ENCODE data around the gene HPSE2. TPM values are rescaled to one million over a fixed set of nuclear protein-coding genes. Genes with fewer than 3 reads are reported as not detected.

Gene HPSE2
- total and polyA plus RNA-seq, 2 donors (not counting 1 experiment from before 2014, with no cell fraction given), result not detected

GRCh38 chr10:98817396-98817795 is 418.3 kb downstream of the HPSE2 start:
- POLR2A ChIA-PET, result no interaction called here
- Histone ChIP-seq H2AFZ (ENCODE audit: insufficient read depth, low read depth, low read length, poor library complexity, severe bottlenecking) (no peak overlapping the region), H3K4me2 (replicated peaks; ENCODE audit: low read depth, low read length, poor library complexity, severe bottlenecking) (no peak overlapping the region), H3K36me3 (replicated peaks in 1 of 2; ENCODE audit: control extremely low read depth in 1 of 2, control insufficient read depth in 1 of 2, extremely low read depth in 1 of 2, insufficient read depth in 2 of 2, low read length in 1 of 2) (no peaks in the 10 kb centered on the region), H3K4me3 (ENCODE audit: control extremely low read depth in 1 of 5, extremely low read depth in 1 of 5, insufficient read depth in 1 of 5, low read depth in 2 of 5, low read length in 4 of 5) (no peak overlapping the region), H4K20me1 (ENCODE audit: control insufficient read depth, insufficient read depth, low read length, poor library complexity, severe bottlenecking) (no peaks in the 10 kb centered on the region), H3K9me3 (ENCODE audit: control extremely low read depth in 1 of 3, control insufficient read depth in 2 of 3, insufficient read depth in 1 of 3, low read length in 2 of 3) (no peaks in the 10 kb centered on the region), H3K9ac (ENCODE audit: low read length) (no peak overlapping the region), H3K79me2 (ENCODE audit: control insufficient read depth, insufficient read depth, low read length) (no peaks in the 10 kb centered on the region), H3K27ac (ENCODE audit: low read length in 2 of 2) (no peak overlapping the region), H3K4me1 (ENCODE audit: control insufficient read depth in 2 of 2, insufficient read depth in 2 of 2, low read length in 2 of 2) (no peaks in the 10 kb centered on the region), H3K27me3 (replicated peaks in 1 of 4; ENCODE audit: control extremely low read depth in 1 of 4, control insufficient read depth in 3 of 4, insufficient read depth in 4 of 4, low read length in 3 of 4) (no peaks in the 10 kb centered on the region)
- DNase-seq (no peak), ATAC-seq (ENCODE audit: low read depth) (no peak)
- no peak overlapping the region for H3K27ac Mint-ChIP-seq
- CTCF ChIA-PET, result no interaction called here
- WGBS (ENCODE audit: insufficient coverage), result no CpG with 5 or more reads among the region's 3 CpGs
- peaks cover 10% of the 10 kb centered on the region for H3K27me3 Mint-ChIP-seq
- H3K4me3 Mint-ChIP-seq, result no peak overlapping the region
- intact Hi-C loops (cut with micrococcal nuclease), result no loop called here
- TF ChIP-seq CTCF (IDR thresholded peaks at IDR 0.05) (no peak), EZH2 (IDR thresholded peaks at IDR 0.05; ENCODE audit: borderline replicate concordance, insufficient read depth, low read depth, low read length, poor library complexity, severe bottlenecking) (no peak)
- H3K9me3 Mint-ChIP-seq (ENCODE audit: insufficient read depth), result no peaks in the 10 kb centered on the region
- H3K4me1 Mint-ChIP-seq, result no peaks in the 10 kb centered on the region

DNA sequence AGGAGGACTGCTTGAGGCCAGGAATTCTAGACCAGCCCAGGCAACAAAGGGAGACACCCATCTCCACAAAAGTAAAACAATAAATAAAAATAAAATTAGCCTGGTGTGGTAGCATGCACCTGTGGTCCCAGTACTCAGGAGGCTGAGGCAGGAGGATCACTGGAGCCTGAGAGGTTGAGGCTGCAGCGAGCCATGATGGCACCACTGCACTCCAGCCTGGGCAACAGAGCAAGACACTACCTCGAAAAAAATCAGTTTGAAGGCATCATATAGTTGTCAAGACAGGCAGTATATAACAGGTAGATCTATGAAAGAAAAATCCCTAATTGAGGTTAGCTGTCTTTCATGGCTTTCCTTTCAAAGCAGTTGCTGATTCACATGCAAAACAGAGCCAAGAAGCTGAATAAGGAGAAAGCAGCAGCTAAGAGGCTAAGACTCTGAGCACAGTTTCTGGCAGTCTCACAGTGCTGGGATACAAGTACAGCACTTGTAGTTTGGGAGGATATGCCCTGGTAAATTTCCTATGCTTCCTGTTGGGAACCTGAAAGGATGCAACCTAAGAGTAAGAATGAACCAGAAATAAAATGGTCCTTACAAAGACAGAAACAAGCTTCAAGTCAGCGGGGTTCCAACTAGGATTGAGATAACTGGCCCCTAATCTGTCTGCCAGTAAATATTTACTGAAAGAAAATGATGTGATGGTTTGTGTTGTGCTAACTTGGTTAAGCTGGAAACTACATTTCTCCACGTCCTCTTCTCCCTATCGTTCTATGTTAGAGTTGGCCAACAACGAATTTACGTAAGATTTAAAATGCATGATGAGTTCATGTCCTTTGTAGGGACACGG is 420.4 kb downstream of the HPSE2 start:
- Mint-ChIP-seq H3K27ac (no peak overlapping the region), H3K4me1 (no peaks in the 10 kb centered on the region), H3K27me3 (peaks cover 8% of the 10 kb centered on the region), H3K9me3 (ENCODE audit: insufficient read depth) (no peaks in the 10 kb centered on the region), H3K4me3 (no peak overlapping the region)
- H3K27me3 ChIP-seq (replicated peaks in 1 of 4; ENCODE audit: control extremely low read depth in 1 of 4, control insufficient read depth in 3 of 4, insufficient read depth in 4 of 4, low read length in 3 of 4), result no peaks in the 10 kb centered on the region
- no peaks in the 10 kb centered on the region for H3K36me3 ChIP-seq (replicated peaks in 1 of 2; ENCODE audit: control extremely low read depth in 1 of 2, control insufficient read depth in 1 of 2, extremely low read depth in 1 of 2, insufficient read depth in 2 of 2, low read length in 1 of 2)
- TF ChIP-seq EZH2 (IDR thresholded peaks at IDR 0.05; ENCODE audit: borderline replicate concordance, insufficient read depth, low read depth, low read length, poor library complexity, severe bottlenecking), result no peak
- no peak for TF ChIP-seq CTCF (IDR thresholded peaks at IDR 0.05)
- no peak overlapping the region for H3K27ac ChIP-seq (ENCODE audit: low read length in 2 of 2)
- H3K4me3 ChIP-seq (ENCODE audit: control extremely low read depth in 1 of 5, extremely low read depth in 1 of 5, insufficient read depth in 1 of 5, low read depth in 2 of 5, low read length in 4 of 5), result no peak overlapping the region
- 80% methylated on average over 3 of the region's 8 CpGs for WGBS (ENCODE audit: insufficient coverage)
- intact Hi-C loops (cut with micrococcal nuclease), result no loop called here
- ATAC-seq (ENCODE audit: low read depth) (no peak), DNase-seq (no peak)
- H4K20me1 ChIP-seq (ENCODE audit: control insufficient read depth, insufficient read depth, low read length, poor library complexity, severe bottlenecking), result no peaks in the 10 kb centered on the region
- ChIA-PET CTCF (no interaction called here), POLR2A (no interaction called here)
- no peak overlapping the region for H2AFZ ChIP-seq (ENCODE audit: insufficient read depth, low read depth, low read length, poor library complexity, severe bottlenecking)
- H3K4me2 ChIP-seq (replicated peaks; ENCODE audit: low read depth, low read length, poor library complexity, severe bottlenecking), result no peak overlapping the region
- H3K79me2 ChIP-seq (ENCODE audit: control insufficient read depth, insufficient read depth, low read length), result no peaks in the 10 kb centered on the region
- no peak overlapping the region for H3K9ac ChIP-seq (ENCODE audit: low read length)
- H3K4me1 ChIP-seq (ENCODE audit: control insufficient read depth in 2 of 2, insufficient read depth in 2 of 2, low read length in 2 of 2), result no peaks in the 10 kb centered on the region
- no peaks in the 10 kb centered on the region for H3K9me3 ChIP-seq (ENCODE audit: control extremely low read depth in 1 of 3, control insufficient read depth in 2 of 3, insufficient read depth in 1 of 3, low read length in 2 of 3)
